ENCODE results near the gene MPIG6B. TPM values are rescaled to one million over a fixed set of nuclear protein-coding genes. Genes with fewer than 3 reads are reported as not detected.
A peak's percentile ranks its signal among the peaks of the same experiment; 100 is the strongest.

The MPIG6B gene
- total RNA-seq, 4 donors from 2014 or later: not detected

- H3K4me1 ChIP-seq: peaks cover 11 to 64% (median 39%) of the 10 kb centered on the region in 4 donors
- no peaks in the 10 kb centered on the region for H3K27me3 ChIP-seq
- peaks cover 0 to 30% (median 0%) of the 10 kb centered on the region in 3 donors for H3K36me3 ChIP-seq
- H3K27ac ChIP-seq: peak within 1 kb of the TSS; percentile 84 to 96 (median 94)
- peak within 1 kb of the TSS; percentile 49 to 81 (median 63) for H3K4me3 ChIP-seq
- no peak for TF ChIP-seq CTCF (IDR thresholded peaks at IDR 0.05)
- TF ChIP-seq POLR2A (IDR thresholded peaks at IDR 0.05): peak; percentile 95 to 98
- peak; percentile 88 to 94 (median 93) for DNase-seq
- H3K9me3 ChIP-seq: no peaks in the 10 kb centered on the region
Measured at GRCh38 chr6:31736021-31736767, 13.0 kb downstream of the MPIG6B start, which contains the start of gene CLIC1. TSS of gene CLIC1 (minus strand) at chr6:31736530. CDS start at chr6:31736300, 230 bp downstream.

- Histone ChIP-seq H3K27me3 (no peaks in the 10 kb centered on the region), H3K4me1 (peaks cover 11 to 61% (median 39%) of the 10 kb centered on the region in 4 donors), H3K4me3 (peak overlapping the region; percentile 49 to 81 (median 63)), H3K27ac (peak overlapping the region; percentile 84 to 96 (median 94)), H3K9me3 (no peaks in the 10 kb centered on the region), H3K36me3 (peaks cover 0 to 24% (median 0%) of the 10 kb centered on the region in 3 donors)
- TF ChIP-seq POLR2A (IDR thresholded peaks at IDR 0.05): no peak
- no peak for TF ChIP-seq CTCF (IDR thresholded peaks at IDR 0.05)
- DNase-seq: no peak
Measured at GRCh38 chr6:31736768-31737314, 13.7 kb downstream of the MPIG6B start.

- Histone ChIP-seq H3K27me3 (no peaks in the 10 kb centered on the region), H3K27ac (peak overlapping the region; percentile 84 to 96 (median 94)), H3K36me3 (peaks cover 0 to 18% (median 0%) of the 10 kb centered on the region in 3 donors), H3K9me3 (no peaks in the 10 kb centered on the region), H3K4me3 (peak overlapping the region in 2 of 4 donors; percentile 27 to 81), H3K4me1 (peaks cover 11 to 55% (median 39%) of the 10 kb centered on the region in 4 donors)
- TF ChIP-seq CTCF (IDR thresholded peaks at IDR 0.05): no peak
- no peak for TF ChIP-seq POLR2A (IDR thresholded peaks at IDR 0.05)
- peak in 1 of 3 donors; percentile 62 for DNase-seq
Measured at GRCh38 chr6:31737315-31737990, 14.3 kb downstream of the MPIG6B start.

GRCh38 chr6:31737991-31738979 lies 15.1 kb downstream of the MPIG6B start:
- H3K9me3 ChIP-seq: no peaks in the 10 kb centered on the region
- no peaks in the 10 kb centered on the region for H3K27me3 ChIP-seq
- peaks cover 0 to 10% (median 0%) of the 10 kb centered on the region in 3 donors for H3K36me3 ChIP-seq
- peak overlapping the region; percentile 84 to 96 (median 94) for H3K27ac ChIP-seq
- peaks cover 11 to 53% (median 39%) of the 10 kb centered on the region in 4 donors for H3K4me1 ChIP-seq
- DNase-seq: peak; percentile 75 to 88 (median 79)
- peak overlapping the region in 1 of 4 donors; percentile 27 for H3K4me3 ChIP-seq
- TF ChIP-seq CTCF (IDR thresholded peaks at IDR 0.05) (peak in 4 of 6 experiments; percentile 5 to 51 (median 30)), POLR2A (IDR thresholded peaks at IDR 0.05) (peak; percentile 18 to 42)
